GM23338 (cell line): ENCODE data around the gene ABCD1.

Experiments used
- CREB1 ChIP-seq: fragments of 250-450 bp; sonication (Bioruptor Pico); IDR thresholded peaks from 2 replicates; pipeline ENCODE4 v1.5.0; 2020; ENCODE audit warnings: low read depth, mild to moderate bottlenecking, moderate library complexity
- CTCF ChIP-seq, 2 experiments: fragments of 200-600 bp in 1 of 2; sonication (generic) in 1 of 2; conservative IDR thresholded peaks; 2 replicates each; pipeline versions ENCODE4 v1.5.1 to v1.6.1; 2016 to 2017; ENCODE audit warnings: antibody characterized with exemption in 2 of 2, low read depth in 2 of 2, mild to moderate bottlenecking in 2 of 2, moderate library complexity in 1 of 2
- EZH2 ChIP-seq: fragments of 200-600 bp; sonication (generic); IDR thresholded peaks from one replicate; pipeline ENCODE4 v1.8.0; 2017; ENCODE audit warnings: antibody characterized with exemption, mild to moderate bottlenecking, low read depth; ENCODE audit not compliant: unreplicated experiment
- JUNB ChIP-seq: IDR thresholded peaks from one replicate; pipeline ENCODE4 v1.6.1; 2016; ENCODE audit warnings: antibody characterized with exemption; ENCODE audit not compliant: unreplicated experiment
- POLR2AphosphoS5 ChIP-seq: IDR thresholded peaks from 2 replicates; pipeline ENCODE4 v1.6.1; 2016; ENCODE audit warnings: antibody characterized with exemption, low read depth
- ZNF114 ChIP-seq: fragments of 250-450 bp; sonication (Bioruptor Pico); IDR thresholded peaks from 2 replicates; pipeline ENCODE4 v1.5.0; 2020; ENCODE audit warnings: mild to moderate bottlenecking, moderate library complexity
- TF ChIP-seq, protein P1 (sequence below): IDR thresholded peaks from one replicate; pipeline ENCODE4 v1.6.1; 2018; ENCODE audit warnings: antibody characterized with exemption; ENCODE audit not compliant: unreplicated experiment

- TF ChIP-seq CTCF (conservative IDR thresholded peaks at IDR 0.05; ENCODE audit: low read depth in 2 of 2) = no peak
- no peak for TF ChIP-seq EZH2
- TF ChIP-seq, protein P1, sequence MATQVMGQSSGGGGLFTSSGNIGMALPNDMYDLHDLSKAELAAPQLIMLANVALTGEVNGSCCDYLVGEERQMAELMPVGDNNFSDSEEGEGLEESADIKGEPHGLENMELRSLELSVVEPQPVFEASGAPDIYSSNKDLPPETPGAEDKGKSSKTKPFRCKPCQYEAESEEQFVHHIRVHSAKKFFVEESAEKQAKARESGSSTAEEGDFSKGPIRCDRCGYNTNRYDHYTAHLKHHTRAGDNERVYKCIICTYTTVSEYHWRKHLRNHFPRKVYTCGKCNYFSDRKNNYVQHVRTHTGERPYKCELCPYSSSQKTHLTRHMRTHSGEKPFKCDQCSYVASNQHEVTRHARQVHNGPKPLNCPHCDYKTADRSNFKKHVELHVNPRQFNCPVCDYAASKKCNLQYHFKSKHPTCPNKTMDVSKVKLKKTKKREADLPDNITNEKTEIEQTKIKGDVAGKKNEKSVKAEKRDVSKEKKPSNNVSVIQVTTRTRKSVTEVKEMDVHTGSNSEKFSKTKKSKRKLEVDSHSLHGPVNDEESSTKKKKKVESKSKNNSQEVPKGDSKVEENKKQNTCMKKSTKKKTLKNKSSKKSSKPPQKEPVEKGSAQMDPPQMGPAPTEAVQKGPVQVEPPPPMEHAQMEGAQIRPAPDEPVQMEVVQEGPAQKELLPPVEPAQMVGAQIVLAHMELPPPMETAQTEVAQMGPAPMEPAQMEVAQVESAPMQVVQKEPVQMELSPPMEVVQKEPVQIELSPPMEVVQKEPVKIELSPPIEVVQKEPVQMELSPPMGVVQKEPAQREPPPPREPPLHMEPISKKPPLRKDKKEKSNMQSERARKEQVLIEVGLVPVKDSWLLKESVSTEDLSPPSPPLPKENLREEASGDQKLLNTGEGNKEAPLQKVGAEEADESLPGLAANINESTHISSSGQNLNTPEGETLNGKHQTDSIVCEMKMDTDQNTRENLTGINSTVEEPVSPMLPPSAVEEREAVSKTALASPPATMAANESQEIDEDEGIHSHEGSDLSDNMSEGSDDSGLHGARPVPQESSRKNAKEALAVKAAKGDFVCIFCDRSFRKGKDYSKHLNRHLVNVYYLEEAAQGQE = no peak
- no peak for TF ChIP-seq ZNF114
- TF ChIP-seq POLR2AphosphoS5 = no peak
- no peak for TF ChIP-seq CREB1 (CRISPR knock-in tag)
- TF ChIP-seq JUNB = no peak
These were observed 50.9 kb downstream of the ABCD1 start for GRCh38 chrX:153775293-153776119.
